Right lobe of liver (tissue), 6 donors: Measurements from ENCODE around the gene NR2C2AP. TPM values are rescaled to one million over a fixed set of nuclear protein-coding genes. Genes with fewer than 3 reads are reported as not detected.

ENCODE experiments used
- ATAC-seq, 4 donors: fragments of 200-7000 bp; cut with Tn5 transposase; one replicate each; pipeline ENCODE4 v1.9.1; 2020; ENCODE audit warnings: mild to moderate bottlenecking in 4 of 4, moderate library complexity in 4 of 4
- DNase-seq, 3 donors: peaks; one replicate each; pipeline ENCODE4 v3.0.0-alpha.2; 2020
- H3K27ac ChIP-seq, 3 donors: fragments of 200-600 bp; one replicate each; pipeline ENCODE4 v1.8.0; 2022
- H3K27me3 ChIP-seq, 2 donors: fragments of 200-600 bp; one replicate each; pipeline ENCODE4 v1.8.0; 2022
- H3K36me3 ChIP-seq, 4 donors: fragments of 200-600 bp; sonication (generic) in 1 of 4; one replicate each; pipeline versions ENCODE4 v1.5.1 to v1.8.0; 2017 to 2022; ENCODE audit warnings: control low read depth in 1 of 4
- H3K4me1 ChIP-seq, 4 donors: fragments of 200-600 bp; sonication (generic) in 1 of 4; one replicate each; pipeline versions ENCODE4 v1.5.1 to v1.8.0; 2017 to 2022; ENCODE audit warnings: control low read depth in 1 of 4
- H3K4me3 ChIP-seq, 3 donors: fragments of 200-600 bp; one replicate each; pipeline ENCODE4 v1.8.0; 2022
- H3K9me3 ChIP-seq, 4 donors: fragments of 200-600 bp; sonication (generic) in 1 of 4; one replicate each; pipeline versions ENCODE4 v1.5.1 to v1.8.0; 2017 to 2022; ENCODE audit warnings: control low read depth in 1 of 4
- POLR2A ChIP-seq: fragments of 450-650 bp; IDR thresholded peaks from one replicate; pipeline ENCODE4 v1.6.1; 2017; ENCODE audit warnings: antibody characterized with exemption, mild to moderate bottlenecking
- WGBS: methylation state at CpG from one replicate; pipeline ENCODE4 v1.1.6; 2018; ENCODE audit warnings: low coverage, low lambda C conversion rate; ENCODE audit not compliant: insufficient coverage; ENCODE audit errors: missing lambda C conversion rate; 5-methylcytosine and 5-hydroxymethylcytosine counted together
- intact Hi-C, 2 donors: fragments of 100-400 bp; cut with DNase I; formaldehyde crosslinking; loops; one replicate each; pipeline versions ENCODE4 v1.11.2 to v1.14.1; 2022
- small RNA-seq, 2 experiments: library from RNA; depleted of rRNA; stranded (forward); fragments of <200 nt; gene quantifications; one replicate each; pipeline ENCODE3, GENCODE V24; 2016
- total RNA-seq, 6 experiments: library from RNA; depleted of rRNA in 2 of 6; stranded (reverse); fragments of >200 nt in 2 of 6; fragmentation: NEBNext Ultra II Directional in 3 of 6; extraction: Animal tissue kit (Norgen Biotek cat#: 25700) in 3 of 6; gene quantifications; one replicate each; pipeline versions ENCODE4 v1.1.0 to v1.2.4, GENCODE V29; 2016 to 2023
- TF ChIP-seq, protein P1 (sequence below), 4 donors: fragments of 200-600 bp in 3 of 4; fragments of 450-650 bp in 1 of 4; IDR thresholded peaks; one replicate each; pipeline versions ENCODE4 v1.5.1 to v1.8.0; 2016 to 2022; ENCODE audit warnings: antibody characterized with exemption in 4 of 4, mild to moderate bottlenecking in 2 of 4
- donor health status: DM: no; HTN: yes; CAD: no.
- donor health status: DM: no; HTN: no; CAD: no.
- donor health status: DM: no; HTN: no; CAD: no.
- donor health status: DM: no; HTN: yes; CAD: no.
- donor health status: DM: no; HTN: yes; CAD: no.

NR2C2AP gene
- total RNA-seq, 6 experiments from 2014 or later: 2.6 to 11.3 (median 5.4) TPM

DNA sequence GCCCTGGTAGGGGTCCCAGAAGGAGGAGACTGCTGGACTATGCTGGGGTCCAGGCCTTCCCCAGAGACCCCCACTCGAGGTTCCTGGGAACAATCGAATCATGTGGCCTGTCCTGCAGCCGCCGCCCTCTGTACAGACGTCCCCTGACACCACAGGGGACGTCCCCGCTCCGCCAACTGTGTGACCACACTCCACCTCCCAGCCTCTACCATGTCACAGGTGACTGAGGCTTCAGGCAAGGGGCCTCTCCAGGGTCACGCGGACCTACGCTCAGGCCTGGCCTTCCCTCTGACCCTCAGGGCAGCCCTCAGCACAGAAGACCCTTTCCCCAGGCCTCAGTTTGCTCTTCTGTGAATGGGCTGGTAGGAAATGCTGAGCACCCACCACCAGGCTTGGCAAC is 51.8 kb downstream of the NR2C2AP start:
- Histone ChIP-seq H3K4me3 (no peak overlapping the region), H3K27me3 (no peaks in the 10 kb centered on the region), H3K27ac (no peak overlapping the region), H3K4me1 (no peaks in the 10 kb centered on the region), H3K9me3 (no peaks in the 10 kb centered on the region), H3K36me3 (no peaks in the 10 kb centered on the region)
- no CpG with 5 or more reads among the region's 11 CpGs for WGBS
- no peak for TF ChIP-seq POLR2A
- TF ChIP-seq, protein P1, sequence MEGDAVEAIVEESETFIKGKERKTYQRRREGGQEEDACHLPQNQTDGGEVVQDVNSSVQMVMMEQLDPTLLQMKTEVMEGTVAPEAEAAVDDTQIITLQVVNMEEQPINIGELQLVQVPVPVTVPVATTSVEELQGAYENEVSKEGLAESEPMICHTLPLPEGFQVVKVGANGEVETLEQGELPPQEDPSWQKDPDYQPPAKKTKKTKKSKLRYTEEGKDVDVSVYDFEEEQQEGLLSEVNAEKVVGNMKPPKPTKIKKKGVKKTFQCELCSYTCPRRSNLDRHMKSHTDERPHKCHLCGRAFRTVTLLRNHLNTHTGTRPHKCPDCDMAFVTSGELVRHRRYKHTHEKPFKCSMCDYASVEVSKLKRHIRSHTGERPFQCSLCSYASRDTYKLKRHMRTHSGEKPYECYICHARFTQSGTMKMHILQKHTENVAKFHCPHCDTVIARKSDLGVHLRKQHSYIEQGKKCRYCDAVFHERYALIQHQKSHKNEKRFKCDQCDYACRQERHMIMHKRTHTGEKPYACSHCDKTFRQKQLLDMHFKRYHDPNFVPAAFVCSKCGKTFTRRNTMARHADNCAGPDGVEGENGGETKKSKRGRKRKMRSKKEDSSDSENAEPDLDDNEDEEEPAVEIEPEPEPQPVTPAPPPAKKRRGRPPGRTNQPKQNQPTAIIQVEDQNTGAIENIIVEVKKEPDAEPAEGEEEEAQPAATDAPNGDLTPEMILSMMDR (IDR thresholded peaks at IDR 0.05): no peak
- ATAC-seq (no peak), DNase-seq (no peak)
- intact Hi-C loops: no loop called here

Small RNA genes within 50 kb of the gene (small RNA-seq; reads per million reads assigned to genes)
- 0 reads per million in 2 experiments for gene RNU6-1028P

Other genes starting within 250 kb of the NR2C2AP start
- 10 to 100 TPM; 17.4 to 36.4 (median 30.0) TPM for gene SUGP2, start 169.9 kb downstream of the NR2C2AP start, total RNA-seq
- gene ARMC6, start 169.8 kb downstream of the NR2C2AP start, total RNA-seq: 10 to 100 TPM; 19.3 to 64.8 (median 41.4) TPM
- 10 to 100 TPM; 20.7 to 80.7 (median 69.7) TPM for gene SLC25A42, start 139.4 kb downstream of the NR2C2AP start, total RNA-seq
- 10 to 100 TPM; 20.2 to 29.4 (median 22.2) TPM for gene TMEM161A, start 64.9 kb downstream of the NR2C2AP start, total RNA-seq
- gene MEF2B, start 33.2 kb downstream of the NR2C2AP start, total RNA-seq: 1 to 10 TPM in 2 of 6 experiments, under 1 TPM in 2, not detected in 2; 0.24 to 2.1 (median 0.97) TPM
- 10 to 100 TPM in 3 of 6 experiments, 1 to 10 TPM in 3; 6.0 to 12.2 (median 9.8) TPM for gene BORCS8, start 11.3 kb downstream of the NR2C2AP start, total RNA-seq
- 10 to 100 TPM; 13.8 to 21.2 (median 17.3) TPM for gene RFXANK, start 11.2 kb downstream of the NR2C2AP start, total RNA-seq
- gene NCAN, start 8.5 kb upstream of the NR2C2AP start, total RNA-seq: under 1 TPM in 4 of 6 experiments, not detected in 2; 0.04 to 0.07 (median 0.06) TPM
- gene TM6SF2, start 69.9 kb upstream of the NR2C2AP start, total RNA-seq: 10 to 100 TPM; 10.9 to 64.1 (median 25.3) TPM
- gene SUGP1, start 117.1 kb upstream of the NR2C2AP start, total RNA-seq: 10 to 100 TPM; 19.7 to 25.9 (median 23.6) TPM
- gene MAU2, start 117.4 kb upstream of the NR2C2AP start, total RNA-seq: 10 to 100 TPM; 10.4 to 30.4 (median 19.3) TPM
- 10 to 100 TPM; 23.9 to 59.6 (median 39.2) TPM for gene GATAD2A, start 202.3 kb upstream of the NR2C2AP start, total RNA-seq